Left ventricle myocardium inferior (tissue), 1 donor: ENCODE data around the gene NEDD4L. TPM values are rescaled to one million over a fixed set of nuclear protein-coding genes. Genes with fewer than 3 reads are reported as not detected.

Source experiments
- DNase-seq: peaks from one replicate; pipeline ENCODE4 v3.0.0-alpha.2; 2020
- H3K27ac ChIP-seq: fragments of 200-600 bp; replicated peaks from 2 replicates; pipeline ENCODE4 v1.8.0; 2021
- H3K27me3 ChIP-seq: fragments of 200-600 bp; 2 replicates; pipeline ENCODE4 v1.8.0; 2021; ENCODE audit warnings: low read depth
- H3K36me3 ChIP-seq: fragments of 200-600 bp; 2 replicates; pipeline ENCODE4 v1.8.0; 2021
- H3K4me1 ChIP-seq: fragments of 200-600 bp; 2 replicates; pipeline ENCODE4 v1.8.0; 2021
- H3K4me3 ChIP-seq: fragments of 200-600 bp; 2 replicates; pipeline ENCODE4 v1.8.0; 2021; ENCODE audit warnings: mild to moderate bottlenecking, moderate library complexity
- H3K9me3 ChIP-seq: fragments of 200-600 bp; replicated peaks from 2 replicates; pipeline ENCODE4 v1.8.0; 2021
- CTCF ChIP-seq: fragments of 200-600 bp; IDR thresholded peaks from 2 replicates; pipeline ENCODE4 v1.8.0; 2021; ENCODE audit warnings: antibody characterized with exemption, mild to moderate bottlenecking, borderline replicate concordance
- intact Hi-C: fragments of 100-400 bp; cut with micrococcal nuclease; formaldehyde crosslinking; loops from one replicate; pipeline ENCODE4 v1.11.0; 2022
- total RNA-seq: library from RNA; stranded (reverse); fragmentation: NEBNext Ultra II Directional; extraction: Animal tissue kit (Norgen Biotek cat#: 25700); gene quantifications from one replicate; pipeline ENCODE4 v1.2.1, GENCODE V29; 2021
- donor health status: DM: no; HTN: yes; CAD: no; lungs with severe emphysema.

Gene NEDD4L
- total RNA-seq, 1 donor from 2014 or later = 45.8 TPM

DNA sequence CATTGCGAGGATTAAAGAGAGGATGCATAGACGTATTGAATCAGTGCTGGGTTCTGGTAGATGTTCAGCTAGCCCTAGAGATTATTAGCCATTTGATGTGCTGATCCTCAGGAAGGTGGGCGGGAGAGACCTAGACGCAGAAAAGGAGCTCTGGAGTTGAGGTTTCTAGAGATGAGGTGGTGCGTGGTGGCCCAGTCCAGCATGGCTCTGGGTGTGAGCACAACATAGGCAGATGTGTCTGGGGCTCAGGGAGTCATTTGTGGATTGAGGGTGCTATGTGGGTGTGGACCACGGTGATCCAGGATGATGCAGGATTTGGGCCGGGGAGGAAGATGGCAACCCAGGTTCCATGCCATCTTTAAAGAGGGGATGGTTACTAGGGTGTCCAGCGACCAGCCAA lies 102.1 kb downstream of the NEDD4L start:
- Histone ChIP-seq H3K36me3 (no peaks in the 10 kb centered on the region), H3K4me3 (no peak overlapping the region), H3K27ac (no peak overlapping the region), H3K27me3 (no peaks in the 10 kb centered on the region), H3K4me1 (no peaks in the 10 kb centered on the region), H3K9me3 (no peaks in the 10 kb centered on the region)
- no peak for DNase-seq
- no peak for TF ChIP-seq CTCF
- intact Hi-C loops = no loop called here

DNA sequence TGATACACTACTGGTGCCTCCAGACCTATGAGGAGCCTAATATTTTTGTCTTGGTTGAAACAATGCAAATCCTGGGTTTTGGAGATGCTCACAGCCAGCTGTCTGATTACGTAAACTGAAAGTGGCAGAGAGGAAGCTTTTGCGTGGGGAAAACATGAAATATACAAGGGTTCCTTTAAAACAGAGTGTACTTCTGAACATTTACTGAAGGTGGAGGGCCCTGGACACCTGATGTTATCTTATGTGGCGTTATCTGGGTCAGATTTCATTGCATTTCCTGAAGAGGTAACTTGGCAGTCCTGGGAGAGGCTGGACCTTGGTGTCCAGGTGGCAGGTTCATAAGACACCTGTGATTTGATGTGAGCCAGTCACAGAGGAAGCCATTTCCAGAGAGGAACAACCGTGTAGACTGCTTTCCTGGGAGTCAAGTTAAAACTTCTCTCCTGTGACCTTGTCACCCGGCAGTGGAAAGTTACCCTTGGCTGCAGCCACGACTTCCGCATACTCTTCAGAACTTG lies 105.0 kb downstream of the NEDD4L start:
- H3K36me3 ChIP-seq = no peaks in the 10 kb centered on the region
- no peak overlapping the region for H3K27ac ChIP-seq
- intact Hi-C loops = no loop called here
- no peaks in the 10 kb centered on the region for H3K9me3 ChIP-seq
- H3K4me1 ChIP-seq = no peaks in the 10 kb centered on the region
- TF ChIP-seq CTCF = no peak
- no peak overlapping the region for H3K4me3 ChIP-seq
- H3K27me3 ChIP-seq = no peaks in the 10 kb centered on the region
- DNase-seq = no peak

GRCh38 chr18:58150772-58151171 lies 106.7 kb downstream of the NEDD4L start:
- Histone ChIP-seq H3K27me3 (no peaks in the 10 kb centered on the region), H3K36me3 (no peaks in the 10 kb centered on the region), H3K27ac (no peak overlapping the region), H3K4me3 (no peak overlapping the region), H3K4me1 (no peaks in the 10 kb centered on the region), H3K9me3 (no peaks in the 10 kb centered on the region)
- DNase-seq = no peak
- no peak for TF ChIP-seq CTCF
- intact Hi-C loops = no loop called here

DNA sequence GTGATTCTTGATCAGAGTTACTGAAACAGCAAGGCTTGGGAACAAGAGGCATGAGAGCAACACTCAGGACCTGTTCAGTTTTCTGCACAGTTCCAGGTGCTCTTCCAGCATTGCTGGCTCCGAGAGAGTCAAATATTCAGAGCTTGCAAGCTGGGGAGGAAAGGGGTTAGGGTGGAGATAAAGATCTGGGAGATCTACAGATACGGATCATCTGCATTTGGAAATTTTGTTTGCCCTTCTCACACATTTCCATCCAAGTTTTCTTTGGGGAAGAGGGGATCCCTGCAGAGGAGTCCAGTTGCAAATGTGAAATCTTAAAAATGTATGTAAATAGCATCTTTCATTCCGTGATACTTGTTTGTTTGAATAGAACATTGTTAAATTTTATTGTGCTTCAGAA lies 108.2 kb downstream of the NEDD4L start:
- H3K27me3 ChIP-seq = no peaks in the 10 kb centered on the region
- intact Hi-C loops = no loop called here
- H3K4me1 ChIP-seq = no peaks in the 10 kb centered on the region
- H3K36me3 ChIP-seq = no peaks in the 10 kb centered on the region
- no peaks in the 10 kb centered on the region for H3K9me3 ChIP-seq
- H3K27ac ChIP-seq = no peak overlapping the region
- DNase-seq = no peak
- no peak overlapping the region for H3K4me3 ChIP-seq
- no peak for TF ChIP-seq CTCF

- intact Hi-C loops = no loop called here
- no peak for DNase-seq
- no peaks in the 10 kb centered on the region for H3K36me3 ChIP-seq
- TF ChIP-seq CTCF = no peak
- H3K27me3 ChIP-seq = no peaks in the 10 kb centered on the region
- no peak overlapping the region for H3K4me3 ChIP-seq
- H3K4me1 ChIP-seq = no peaks in the 10 kb centered on the region
- H3K27ac ChIP-seq = no peak overlapping the region
- no peaks in the 10 kb centered on the region for H3K9me3 ChIP-seq
Measured at GRCh38 chr18:58152891-58153290, 108.9 kb downstream of the NEDD4L start.

GRCh38 chr18:58156516-58156915 lies 112.5 kb downstream of the NEDD4L start:
- no peaks in the 10 kb centered on the region for H3K27me3 ChIP-seq
- H3K9me3 ChIP-seq = no peaks in the 10 kb centered on the region
- H3K4me1 ChIP-seq = no peaks in the 10 kb centered on the region
- no peak for DNase-seq
- no peaks in the 10 kb centered on the region for H3K36me3 ChIP-seq
- intact Hi-C loops = no loop called here
- no peak overlapping the region for H3K4me3 ChIP-seq
- TF ChIP-seq CTCF = no peak
- H3K27ac ChIP-seq = no peak overlapping the region
